Measurements from ENCODE around the gene ATP6V0A1.
A peak's percentile ranks its signal among the peaks of the same experiment; 100 is the strongest.

ATP6V0A1 gene

DNA sequence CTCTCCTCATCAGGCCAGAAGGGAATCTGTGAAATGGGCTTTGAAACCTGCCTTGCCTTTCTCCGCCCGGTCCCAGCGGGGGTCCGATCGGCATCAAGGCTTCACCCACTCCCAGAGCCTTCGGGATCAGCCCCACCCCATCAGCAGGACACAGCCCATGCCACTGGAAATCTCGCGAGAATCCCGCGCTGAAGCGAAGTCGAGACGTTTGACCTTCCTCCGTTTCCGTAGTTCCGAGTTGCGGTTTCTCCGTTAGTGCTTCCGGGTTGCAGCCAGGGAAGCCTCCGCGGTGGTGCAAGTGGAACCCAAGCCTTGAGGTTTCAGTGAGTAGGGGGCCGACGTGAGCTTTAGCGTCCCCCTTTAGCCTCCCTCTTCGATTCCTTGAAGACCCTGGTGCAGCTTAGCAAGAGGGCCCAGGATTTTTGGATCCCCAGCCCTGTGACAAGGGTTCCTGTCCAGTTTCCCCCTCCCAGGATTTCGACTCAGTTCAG, 103.3 kb downstream of the ATP6V0A1 start, which contains the start of gene COASY:
COASY (plus strand) TSS at position 252 of the 491 bp plus-strand sequence. CDS start 475 bp downstream, outside the sequence.
- peak; percentile 98 for DNase-seq (ENCODE audit: low read depth, low spot score)

GRCh38 chr17:42562388-42563142, 103.9 kb downstream of the ATP6V0A1 start:
- no peak for DNase-seq (ENCODE audit: low read depth, low spot score)

- DNase-seq (ENCODE audit: low read depth, low spot score) = no peak
Observed at GRCh38 chr17:42563143-42563509, 104.4 kb downstream of the ATP6V0A1 start.

DNA sequence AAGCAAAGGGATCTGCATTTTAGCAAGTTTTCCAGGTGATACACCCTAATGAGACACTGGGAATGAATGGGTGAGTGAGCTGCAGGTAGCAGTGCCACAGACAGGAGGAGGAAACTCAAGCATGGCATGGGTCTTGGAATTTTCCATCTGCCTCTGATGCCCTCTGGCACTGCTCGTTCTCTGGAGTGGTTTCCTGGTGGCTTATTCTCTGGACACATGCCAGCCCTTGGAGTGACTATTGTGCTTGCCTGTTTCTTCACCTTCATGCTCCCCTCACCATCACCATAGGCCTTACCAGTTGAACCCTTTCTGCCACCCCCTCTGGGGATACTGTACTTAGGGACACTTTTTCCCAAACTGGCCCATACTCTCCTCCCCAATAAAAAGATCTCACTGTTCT, 104.9 kb downstream of the ATP6V0A1 start:
- DNase-seq (ENCODE audit: low read depth, low spot score) = no peak

- DNase-seq (ENCODE audit: low read depth, low spot score) = no peak
Observed at GRCh38 chr17:42563950-42564349, 105.3 kb downstream of the ATP6V0A1 start.

- no peak for DNase-seq (ENCODE audit: low read depth, low spot score)
Observed at GRCh38 chr17:42564815-42565522, 106.3 kb downstream of the ATP6V0A1 start.

- DNase-seq (ENCODE audit: low read depth, low spot score) = no peak
Observed at GRCh38 chr17:42565523-42566214, 107.0 kb downstream of the ATP6V0A1 start.

- no peak for DNase-seq (ENCODE audit: low read depth, low spot score)
Observed at GRCh38 chr17:42566215-42566882, 107.7 kb downstream of the ATP6V0A1 start.

- DNase-seq (ENCODE audit: low read depth, low spot score) = peak; percentile 96
Observed at GRCh38 chr17:42566883-42567573, 108.3 kb downstream of the ATP6V0A1 start, which contains the start of gene MLX. Gene MLX (plus strand): TSS chr17:42567100. CDS start chr17:42567125, 25 bp downstream.

DNA sequence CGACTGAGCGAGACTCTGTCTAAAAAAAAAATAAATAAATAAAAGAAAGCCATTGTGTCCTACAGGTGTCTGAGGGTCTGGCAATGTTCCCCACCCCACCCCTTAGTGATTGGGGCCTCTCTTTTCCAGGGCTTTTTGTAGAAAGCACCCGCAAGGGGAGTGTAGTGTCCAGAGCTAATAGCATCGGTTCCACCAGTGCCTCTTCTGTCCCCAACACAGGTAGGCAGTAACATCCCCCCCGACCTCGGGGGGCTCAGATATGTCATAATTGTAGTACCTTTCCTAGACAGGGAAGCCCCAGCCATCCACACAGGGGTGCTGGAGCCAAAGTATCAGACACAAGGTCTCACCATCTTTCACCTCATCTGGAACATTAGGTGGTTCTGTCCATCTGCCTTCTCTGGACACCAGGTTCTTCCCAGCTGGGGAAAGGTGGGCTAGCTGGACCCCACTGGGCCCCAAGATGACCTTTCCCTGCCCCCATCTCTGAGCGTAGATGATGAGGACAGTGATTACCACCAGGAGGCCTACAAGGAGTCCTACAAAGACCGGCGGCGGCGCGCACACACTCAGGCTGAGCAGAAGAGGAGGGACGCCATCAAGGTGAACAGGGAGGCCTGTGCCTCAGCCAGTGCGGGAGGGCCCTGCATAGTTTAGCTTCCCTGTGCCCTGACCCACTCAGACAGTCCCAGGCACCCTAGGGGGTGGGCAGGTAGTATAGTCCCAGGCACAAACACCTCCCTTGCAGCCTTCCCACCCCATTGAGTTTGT, 109.8 kb downstream of the ATP6V0A1 start:
- DNase-seq (ENCODE audit: low read depth, low spot score) = no peak

DNA sequence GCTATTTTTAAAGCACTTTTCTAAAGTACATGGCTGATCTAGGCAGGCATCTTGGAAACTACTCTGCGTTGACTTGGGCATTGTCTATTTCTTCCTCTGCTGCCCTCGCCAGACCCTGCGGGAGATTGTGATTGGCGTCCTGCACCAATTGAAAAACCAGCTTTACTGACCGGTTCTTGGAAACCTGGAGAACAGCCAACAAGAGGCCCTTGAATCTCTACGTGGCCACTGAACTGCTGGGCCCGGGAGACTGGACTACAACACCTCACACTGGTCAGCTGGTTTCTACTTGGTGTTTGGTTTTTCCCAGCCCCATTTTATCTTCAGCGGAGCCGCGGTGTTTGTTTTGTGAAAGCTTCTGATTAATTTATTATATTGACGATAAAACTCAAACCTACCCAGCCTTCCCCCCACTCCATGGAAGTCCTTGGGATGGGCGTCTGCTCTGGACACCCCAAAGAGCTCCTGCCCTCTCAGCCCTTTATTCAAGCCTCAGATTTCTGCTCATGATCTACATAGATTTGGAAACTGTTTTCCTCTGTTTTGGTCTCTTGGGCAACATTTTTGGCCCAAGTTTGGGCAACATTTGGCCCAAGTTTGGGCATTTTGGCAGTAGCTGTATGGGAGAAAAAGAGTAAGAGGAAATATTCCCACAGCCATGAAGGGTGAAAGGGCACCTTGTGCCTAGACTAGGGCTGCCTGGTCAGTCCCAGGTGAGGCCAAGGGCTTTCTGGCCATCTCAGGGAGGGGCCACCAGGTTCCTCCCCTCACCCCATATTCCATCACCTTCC, 113.0 kb downstream of the ATP6V0A1 start:
- DNase-seq (ENCODE audit: low read depth, low spot score) = no peak

Data from astrocyte of the hippocampus (primary cell).